Sigmoid colon (tissue), 4 donors: Measurements from ENCODE around the gene GALNT7.

ENCODE experiments used
- CTCF ChIP-seq, 4 experiments: fragments of 450-650 bp in 3 of 4; fragments of 200-600 bp in 1 of 4; IDR thresholded peaks; one replicate each; pipeline ENCODE4 v1.5.1; 2016 to 2019; ENCODE audit warnings: antibody characterized with exemption in 4 of 4, mild to moderate bottlenecking in 3 of 4, moderate library complexity in 2 of 4
- POLR2A ChIP-seq, 2 donors: fragments of 450-650 bp; IDR thresholded peaks; one replicate each; pipeline ENCODE4 v1.6.1; 2016; ENCODE audit warnings: antibody characterized with exemption in 2 of 2, mild to moderate bottlenecking in 2 of 2, moderate library complexity in 2 of 2
- POLR2AphosphoS5 ChIP-seq, 4 donors: sonication (generic); formaldehyde crosslinking; IDR thresholded peaks; one replicate each; pipeline ENCODE4 v1.6.1; 2017; ENCODE audit warnings: antibody characterized with exemption in 4 of 4

GRCh38 chr4:173318648-173319211, 150.1 kb downstream of the GALNT7 start:
- TF ChIP-seq CTCF (IDR thresholded peaks at IDR 0.05): peak in 3 of 4 experiments; percentile 33 to 37 (median 34)
- TF ChIP-seq POLR2A (IDR thresholded peaks at IDR 0.05): no peak
- TF ChIP-seq POLR2AphosphoS5 (IDR thresholded peaks at IDR 0.05): no peak
